K562 (cell line): ENCODE results near the gene TSPAN14. TPM values are rescaled to one million over a fixed set of nuclear protein-coding genes. Genes with fewer than 3 reads are reported as not detected.
A peak's percentile ranks its signal among the peaks of the same experiment; 100 is the strongest.

ENCODE experiments used
- BMI1 ChIP-seq: fragments of 150-350 bp; IDR thresholded peaks from 2 replicates; pipeline ENCODE4 v1.6.1; 2014; ENCODE audit warnings: low read length
- ERF ChIP-seq: fragments of 450-650 bp; formaldehyde crosslinking; IDR thresholded peaks from 2 replicates; pipeline ENCODE4 v1.4.0; 2020; ENCODE audit warnings: mild to moderate bottlenecking, mixed read lengths
- ESRRA ChIP-seq: fragments of 450-650 bp; IDR thresholded peaks from 2 replicates; pipeline ENCODE4 v1.6.1; 2014; ENCODE audit warnings: low read depth, mild to moderate bottlenecking, moderate library complexity, borderline replicate concordance
- ETV1 ChIP-seq: fragments of 450-650 bp; conservative IDR thresholded peaks from 2 replicates; pipeline ENCODE4 v1.6.1; 2016; ENCODE audit warnings: missing genetic modification characterization, control low read depth, low read depth, missing compliant biosample characterization
- GABPB2 ChIP-seq: fragments of 250-450 bp; sonication (Bioruptor Pico); conservative IDR thresholded peaks from 2 replicates; pipeline ENCODE4 v1.5.1; 2021; ENCODE audit warnings: mild to moderate bottlenecking
- GATAD2A ChIP-seq: fragments of 450-650 bp; IDR thresholded peaks from 2 replicates; pipeline ENCODE4 v1.6.1; 2017
- HMG20B ChIP-seq: fragments of 250-450 bp; sonication (Bioruptor Pico); IDR thresholded peaks from 2 replicates; pipeline ENCODE4 v1.5.0; 2021; ENCODE audit warnings: mild to moderate bottlenecking
- ID3 ChIP-seq, 2 experiments: fragments of 250-450 bp in 1 of 2; fragments of 450-650 bp in 1 of 2; sonication (Bioruptor Pico) in 1 of 2; IDR thresholded peaks; 2 replicates each; pipeline versions ENCODE4 v1.6.1 to v1.8.0; 2016 to 2021; ENCODE audit warnings: mild to moderate bottlenecking in 2 of 2, moderate library complexity in 2 of 2, missing compliant biosample characterization in 1 of 2, missing genetic modification characterization in 1 of 2
- IRF2 ChIP-seq: sonication (generic); formaldehyde crosslinking; IDR thresholded peaks from 2 replicates; pipeline ENCODE4 v1.8.1; 2022; ENCODE audit warnings: mild to moderate bottlenecking, missing genetic modification reagents
- KDM5B ChIP-seq: fragments of 200-600 bp; sonication (generic); IDR thresholded peaks from 2 replicates; pipeline ENCODE4 v1.6.1; 2012; ENCODE audit warnings: low read depth, mild to moderate bottlenecking, moderate library complexity, low read length, control low read depth, inconsistent platforms; ENCODE audit not compliant: insufficient replicate concordance
- L3MBTL2 ChIP-seq: fragments of 450-650 bp; IDR thresholded peaks from 2 replicates; pipeline ENCODE4 v1.6.1; 2016; ENCODE audit warnings: mild to moderate bottlenecking, moderate library complexity
- MTF1 ChIP-seq: fragments of 250-450 bp; sonication (Bioruptor Pico); IDR thresholded peaks from 2 replicates; pipeline ENCODE4 v1.9.0; 2021; ENCODE audit warnings: moderate library complexity, mild to moderate bottlenecking, inconsistent platforms, borderline replicate concordance
- MXD1 ChIP-seq: fragments of 250-450 bp; sonication (Bioruptor Pico); IDR thresholded peaks from 2 replicates; pipeline ENCODE4 v1.8.0; 2021; ENCODE audit warnings: borderline replicate concordance, mild to moderate bottlenecking, moderate library complexity; ENCODE audit not compliant: poor library complexity, severe bottlenecking
- NEUROD1 ChIP-seq: fragments of 150-350 bp; IDR thresholded peaks from 2 replicates; pipeline ENCODE4 v1.6.1; 2014; ENCODE audit warnings: borderline replicate concordance, low read length, low read depth; ENCODE audit not compliant: partially characterized antibody
- PURB ChIP-seq: sonication (generic); formaldehyde crosslinking; IDR thresholded peaks from 2 replicates; pipeline ENCODE4 v1.9.0; 2021; ENCODE audit warnings: low read depth, mild to moderate bottlenecking, missing genetic modification reagents
- SOX6 ChIP-seq: fragments of 450-650 bp; IDR thresholded peaks from 2 replicates; pipeline ENCODE4 v1.6.1; 2014; ENCODE audit warnings: mild to moderate bottlenecking
- SPI1 ChIP-seq: IDR thresholded peaks from 2 replicates; pipeline ENCODE4 v1.6.1; 2011; ENCODE audit warnings: low read depth, low read length, control low read depth, borderline replicate concordance
- TAF1 ChIP-seq: IDR thresholded peaks from 2 replicates; pipeline ENCODE4 v1.6.1; 2011; ENCODE audit warnings: mild to moderate bottlenecking, low read length, moderate library complexity; ENCODE audit not compliant: insufficient read depth, control insufficient read depth, severe bottlenecking; ENCODE audit errors: extremely low read depth
- TEAD4 ChIP-seq, 2 experiments: sonication (generic) in 1 of 2; formaldehyde crosslinking in 1 of 2; IDR thresholded peaks; 2 replicates each; pipeline versions ENCODE4 v1.6.1 to v1.8.0; 2012 to 2022; ENCODE audit warnings: borderline replicate concordance in 1 of 2, inconsistent platforms in 1 of 2, low read length in 1 of 2, mild to moderate bottlenecking in 1 of 2, missing genetic modification reagents in 1 of 2
- ZKSCAN1 ChIP-seq: fragments of 150-350 bp; IDR thresholded peaks from 2 replicates; pipeline ENCODE4 v1.6.1; 2016; ENCODE audit warnings: low read depth, low read length
- ZNF232 ChIP-seq: sonication (generic); formaldehyde crosslinking; IDR thresholded peaks from 2 replicates; pipeline ENCODE4 v1.8.0; 2022; ENCODE audit warnings: mild to moderate bottlenecking, missing genetic modification reagents
- ZNF592 ChIP-seq: fragments of 450-650 bp; IDR thresholded peaks from 2 replicates; pipeline ENCODE4 v1.6.1; 2017; ENCODE audit warnings: antibody characterized with exemption, mild to moderate bottlenecking
- polyA plus RNA-seq, 8 experiments: library from polyadenylated mRNA; depleted of rRNA in 4 of 8; stranded (reverse) in 5 of 8; unstranded in 3 of 8; fragments of >200 nt; fragmentation: Nextera tagmentation in 2 of 8; fragmentation: Illumina TruSeq in 1 of 8; extraction: Ambion mirVana in 2 of 8; extraction: Trizol in 1 of 8; gene quantifications; 2 replicates each; pipeline versions ENCODE4 v1.2.1 to v1.2.3, GENCODE V29; 2011 to 2014; ENCODE audit warnings: inconsistent platforms in 1 of 8, missing spikeins in 1 of 8
- total RNA-seq, 7 experiments: library from RNA; depleted of rRNA in 6 of 7; stranded (reverse); fragments of >200 nt in 6 of 7; fragmentation: Illumina TruSeq in 2 of 7; extraction: Trizol in 2 of 7; gene quantifications; 2 replicates each; pipeline versions ENCODE4 v1.2.1 to v1.2.3, GENCODE V29; 2011 to 2021; ENCODE audit warnings: low replicate concordance in 1 of 7

Gene TSPAN14
- total and polyA plus RNA-seq, 9 of the 15 experiments (the other 6 are each of a cell fraction or from before 2014, with no cell fraction given), result 5.8 to 92.9 (median 23.3) TPM

- no peak for TF ChIP-seq ZNF592
- TF ChIP-seq MXD1, result no peak
- no peak for TF ChIP-seq TAF1
- TF ChIP-seq SOX6, result no peak
- 0 out of 2 replicates have a peak, but pooled peaks have one; percentile 23 for TF ChIP-seq TEAD4 (IDR thresholded peaks at IDR 0.05; ENCODE audit: low read length)
- no peak for TF ChIP-seq TEAD4 (CRISPR knock-in tag; IDR thresholded peaks at IDR 0.05; ENCODE audit: borderline replicate concordance)
- no peak for TF ChIP-seq SPI1
- TF ChIP-seq IRF2 (CRISPR knock-in tag), result no peak
- TF ChIP-seq L3MBTL2, result no peak
- no peak for TF ChIP-seq ZNF232
- no peak for TF ChIP-seq GATAD2A
- TF ChIP-seq ZKSCAN1, result 0 out of 2 replicates have a peak, but pooled peaks have one; percentile 21
- TF ChIP-seq ETV1 (tag), result no peak
- TF ChIP-seq HMG20B (CRISPR knock-in tag), result no peak
- TF ChIP-seq ESRRA, result no peak
- no peak for TF ChIP-seq ERF
- peak; percentile 26 for TF ChIP-seq KDM5B
- no peak for TF ChIP-seq BMI1
- no peak for TF ChIP-seq ID3 (CRISPR knock-in tag; IDR thresholded peaks at IDR 0.05)
- no peak for TF ChIP-seq ID3 (tag; IDR thresholded peaks at IDR 0.05)
- TF ChIP-seq PURB, result no peak
- TF ChIP-seq MTF1, result no peak
- TF ChIP-seq NEUROD1, result peak; percentile 24
- no peak for TF ChIP-seq GABPB2 (CRISPR knock-in tag)
Observed at GRCh38 chr10:80444646-80445319, 9.3 kb upstream of the TSPAN14 start (continued).
